Neural crest cell (in vitro differentiated cells): ENCODE data around the gene SHC2. TPM values are rescaled to one million over a fixed set of nuclear protein-coding genes. Genes with fewer than 3 reads are reported as not detected.
"Not testable (repeated sequence)": the region's sequence is repeated elsewhere in the genome, so short reads cannot be mapped to it uniquely, and the experiment has no call there.

Experiments
- DNase-seq: peaks from one replicate; pipeline ENCODE4 v3.0.0; 2021; ENCODE audit warnings: low read depth, mixed read lengths, low spot score
- H3K27ac Mint-ChIP-seq: one replicate; pipeline ENCODE4 v1.8.0; 2021; ENCODE audit warnings: mild to moderate bottlenecking, mixed read lengths; ENCODE audit not compliant: unreplicated experiment
- H3K27me3 Mint-ChIP-seq: 2 replicates; pipeline ENCODE4 v1.8.0; 2021; ENCODE audit warnings: low read depth, mild to moderate bottlenecking, mixed read lengths
- H3K36me3 Mint-ChIP-seq: 2 replicates; pipeline ENCODE4 v1.8.0; 2021; ENCODE audit warnings: low read depth, mild to moderate bottlenecking, mixed read lengths
- H3K4me1 Mint-ChIP-seq: 2 replicates; pipeline ENCODE4 v1.8.0; 2021; ENCODE audit warnings: mixed read lengths
- H3K4me3 Mint-ChIP-seq: one replicate; pipeline ENCODE4 v1.8.0; 2021; ENCODE audit warnings: mild to moderate bottlenecking, mixed read lengths
- H3K9me3 Mint-ChIP-seq: 2 replicates; pipeline ENCODE4 v1.8.0; 2021; ENCODE audit warnings: mixed read lengths
- CTCF ChIP-seq: fragments of 200-600 bp; sonication (generic); conservative IDR thresholded peaks from 2 replicates; pipeline ENCODE4 v1.5.0; 2021; ENCODE audit warnings: antibody characterized with exemption, mild to moderate bottlenecking
- total RNA-seq: library from RNA; stranded (reverse); gene quantifications from 2 replicates; pipeline ENCODE4 v1.2.1, GENCODE V29; 2021

The SHC2 gene
- total RNA-seq, 1 donor from 2014 or later: 45.2 TPM

- peaks cover 6% of the 10 kb centered on the region for H3K27me3 Mint-ChIP-seq
- H3K9me3 Mint-ChIP-seq: no peaks in the 10 kb centered on the region
- TF ChIP-seq CTCF: no peak
- peaks cover 10% of the 10 kb centered on the region for H3K4me1 Mint-ChIP-seq
- H3K27ac Mint-ChIP-seq: peak overlapping the region; percentile 62
- H3K36me3 Mint-ChIP-seq: peaks cover 6% of the 10 kb centered on the region
- DNase-seq: no peak
- no peak overlapping the region for H3K4me3 Mint-ChIP-seq
Observed at GRCh38 chr19:455851-456546, 4.8 kb downstream of the SHC2 start.

GRCh38 chr19:455031-455705 is 5.7 kb downstream of the SHC2 start:
- Mint-ChIP-seq H3K27me3 (peaks cover 6% of the 10 kb centered on the region), H3K4me3 (peak overlapping the region; percentile 38), H3K4me1 (peaks cover 14% of the 10 kb centered on the region), H3K27ac (no peak overlapping the region), H3K36me3 (peaks cover 12% of the 10 kb centered on the region), H3K9me3 (peaks cover 3% of the 10 kb centered on the region)
- TF ChIP-seq CTCF: no peak
- no peak for DNase-seq

- peaks cover 9% of the 10 kb centered on the region for H3K4me1 Mint-ChIP-seq
- no peak overlapping the region for H3K4me3 Mint-ChIP-seq
- H3K27me3 Mint-ChIP-seq: no peaks in the 10 kb centered on the region
- H3K9me3 Mint-ChIP-seq: peaks cover 3% of the 10 kb centered on the region
- peaks cover 13% of the 10 kb centered on the region for H3K36me3 Mint-ChIP-seq
- no peak for DNase-seq
- TF ChIP-seq CTCF: no peak
- no peak overlapping the region for H3K27ac Mint-ChIP-seq
Observed at GRCh38 chr19:453606-454005, 7.2 kb downstream of the SHC2 start.

- DNase-seq: no peak
- Mint-ChIP-seq H3K27ac (no peak overlapping the region), H3K4me1 (peaks cover 12% of the 10 kb centered on the region), H3K36me3 (peaks cover 13% of the 10 kb centered on the region), H3K27me3 (no peaks in the 10 kb centered on the region), H3K9me3 (peaks cover 3% of the 10 kb centered on the region), H3K4me3 (no peak overlapping the region)
- no peak for TF ChIP-seq CTCF
Observed at GRCh38 chr19:452829-453228, 8.0 kb downstream of the SHC2 start.

- not testable (repeated sequence) for H3K9me3 Mint-ChIP-seq, H3K27ac Mint-ChIP-seq, H3K4me1 Mint-ChIP-seq, H3K27me3 Mint-ChIP-seq, DNase-seq, H3K4me3 Mint-ChIP-seq
- H3K36me3 Mint-ChIP-seq: peaks cover 13% of the 10 kb centered on the region
Observed at GRCh38 chr19:450912-451481, 9.8 kb downstream of the SHC2 start.

- no peak for DNase-seq
- TF ChIP-seq CTCF: no peak
- Mint-ChIP-seq H3K4me3 (no peak overlapping the region), H3K36me3 (peaks cover 13% of the 10 kb centered on the region), H3K4me1 (peaks cover 8% of the 10 kb centered on the region), H3K27me3 (no peaks in the 10 kb centered on the region), H3K27ac (no peak overlapping the region), H3K9me3 (peaks cover 3% of the 10 kb centered on the region)
Observed at GRCh38 chr19:449916-450315, 10.9 kb downstream of the SHC2 start.
